Right ventricle myocardium inferior (tissue), 1 donor: Measurements from ENCODE around the gene DUOXA1. TPM values are rescaled to one million over a fixed set of nuclear protein-coding genes. Genes with fewer than 3 reads are reported as not detected.
A peak's percentile ranks its signal among the peaks of the same experiment; 100 is the strongest.
"Not testable (repeated sequence)": the region's sequence is repeated elsewhere in the genome, so short reads cannot be mapped to it uniquely, and the experiment has no call there.

Experiments used
- ATAC-seq: fragments of 200-7000 bp; cut with Tn5 transposase; one replicate; pipeline ENCODE4 v1.9.1; 2020; ENCODE audit warnings: mild to moderate bottlenecking, moderate library complexity
- DNase-seq: peaks from one replicate; pipeline ENCODE4 v3.0.0; 2021; ENCODE audit errors: missing footprints
- intact Hi-C: fragments of 100-400 bp; cut with DNase I; formaldehyde crosslinking; loops from one replicate; pipeline ENCODE4 v1.11.0; 2022
- total RNA-seq: library from RNA; stranded (reverse); fragmentation: NEBNext Ultra II Directional; extraction: Animal tissue kit (Norgen Biotek cat#: 25700); gene quantifications from one replicate; pipeline ENCODE4 v1.2.1, GENCODE V29; 2021
- donor health status: DM: no; HTN: yes; CAD: no; lungs with severe emphysema.

The DUOXA1 gene
- total RNA-seq, 1 donor from 2014 or later = 0.68 TPM

DNA sequence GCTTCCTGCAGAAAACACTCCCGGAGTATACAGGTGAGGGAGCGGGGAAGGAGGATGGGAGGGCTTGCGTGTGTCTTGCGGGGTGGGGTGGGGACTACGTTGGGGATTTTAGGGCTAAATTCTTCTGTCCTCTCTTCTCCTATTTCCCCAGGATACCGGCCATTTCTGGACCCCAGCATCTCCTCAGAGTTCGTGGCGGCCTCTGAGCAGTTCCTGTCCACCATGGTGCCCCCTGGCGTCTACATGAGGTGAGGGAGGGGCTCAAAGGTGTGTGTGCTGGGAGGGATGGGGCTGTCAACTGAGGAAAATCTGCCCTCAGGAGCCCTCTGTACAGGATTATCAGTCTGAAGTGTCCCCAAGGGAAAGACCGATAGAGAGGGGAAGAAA lies 6.7 kb upstream of the DUOXA1 start:
- DNase-seq (no peak), ATAC-seq (no peak)
- intact Hi-C loops = no loop called here

DNA sequence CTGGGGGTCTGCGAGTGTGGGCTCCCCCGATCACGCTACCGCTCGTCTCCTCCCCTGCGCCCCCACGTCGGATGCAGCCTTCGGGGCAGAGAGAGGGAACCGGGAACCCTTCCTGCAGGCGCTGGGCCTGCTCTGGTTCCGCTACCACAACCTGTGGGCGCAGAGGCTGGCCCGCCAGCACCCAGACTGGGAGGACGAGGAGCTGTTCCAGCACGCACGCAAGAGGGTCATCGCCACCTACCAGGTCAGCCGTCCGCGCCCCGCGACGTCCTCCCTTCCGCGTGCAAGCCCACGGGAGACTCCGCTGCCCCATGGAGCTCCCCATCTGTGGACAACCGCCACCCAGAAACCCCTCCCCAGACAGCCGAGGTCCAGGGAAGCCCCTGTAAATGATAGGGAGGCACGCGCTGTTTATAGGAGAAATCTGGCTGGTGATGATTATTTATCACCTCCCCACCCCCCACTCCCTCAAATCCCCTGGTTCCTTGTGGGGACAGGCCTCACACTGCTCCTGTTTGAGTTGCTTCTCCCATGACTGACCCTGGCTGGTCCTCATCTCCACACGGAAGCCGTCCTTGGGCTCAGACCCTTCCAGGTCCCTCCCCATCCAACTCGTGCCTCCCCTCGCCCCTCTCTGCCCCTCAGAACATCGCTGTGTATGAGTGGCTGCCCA lies 6.2 kb upstream of the DUOXA1 start:
- intact Hi-C loops, ATAC-seq, DNase-seq: not testable (repeated sequence)

DNA sequence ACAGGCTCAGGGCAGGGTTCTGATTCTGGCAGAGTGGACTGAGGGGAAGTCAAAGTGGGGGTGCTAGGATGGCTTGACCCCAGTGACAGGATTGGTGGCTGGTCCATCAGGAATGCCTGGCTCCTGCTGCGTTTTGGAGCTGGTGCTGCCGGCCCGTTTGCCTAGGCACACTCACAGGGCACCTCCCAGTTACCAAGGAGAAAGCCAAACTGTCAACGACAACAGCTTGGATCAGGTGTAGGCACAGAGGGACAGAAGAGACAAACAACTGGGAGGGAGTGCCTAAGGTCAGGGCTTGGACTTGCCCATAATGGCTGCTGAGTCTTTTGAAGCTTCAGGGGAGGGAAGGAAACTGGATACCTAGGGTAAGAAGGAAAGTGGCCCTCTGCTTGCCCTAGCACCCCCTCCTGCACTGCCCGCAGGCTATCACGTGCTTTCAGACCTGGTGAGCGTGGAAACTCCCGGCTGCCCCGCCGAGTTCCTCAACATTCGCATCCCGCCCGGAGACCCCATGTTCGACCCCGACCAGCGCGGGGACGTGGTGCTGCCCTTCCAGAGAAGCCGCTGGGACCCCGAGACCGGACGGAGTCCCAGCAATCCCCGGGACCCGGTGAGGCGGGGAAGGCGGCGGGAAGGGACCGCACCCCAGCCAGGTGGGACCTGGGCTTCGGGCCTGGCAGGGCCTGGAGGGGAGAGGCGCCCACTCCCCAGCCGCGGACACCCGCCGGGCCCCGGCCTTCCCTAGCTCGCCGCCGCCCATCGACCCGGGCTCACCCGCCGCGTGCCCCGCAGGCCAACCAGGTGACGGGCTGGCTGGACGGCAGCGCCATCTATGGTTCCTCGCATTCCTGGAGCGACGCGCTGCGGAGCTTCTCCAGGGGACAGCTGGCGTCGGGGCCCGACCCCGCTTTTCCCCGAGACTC lies 5.3 kb upstream of the DUOXA1 start:
- intact Hi-C loops = no loop called here
- ATAC-seq (peak; percentile 47), DNase-seq (no peak)

DNA sequence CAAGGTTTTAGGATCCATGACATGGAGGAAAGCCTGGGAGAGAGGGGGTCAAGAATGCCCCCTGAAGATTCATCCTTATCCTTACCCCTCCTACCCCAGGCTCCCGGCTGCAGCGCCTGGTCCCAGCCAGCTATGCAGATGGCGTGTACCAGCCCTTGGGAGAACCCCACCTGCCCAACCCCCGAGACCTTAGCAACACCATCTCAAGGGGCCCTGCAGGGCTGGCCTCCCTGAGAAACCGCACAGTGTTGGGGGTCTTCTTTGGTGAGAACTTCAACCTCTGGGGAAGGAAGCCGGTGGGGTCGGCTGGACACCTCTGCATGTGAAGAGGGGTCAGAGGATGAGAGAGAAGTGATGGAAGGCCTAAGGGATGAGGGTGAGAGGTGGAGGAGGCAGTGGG lies 4.4 kb upstream of the DUOXA1 start:
- DNase-seq (no peak), ATAC-seq (no peak)
- intact Hi-C loops = no loop called here

DNA sequence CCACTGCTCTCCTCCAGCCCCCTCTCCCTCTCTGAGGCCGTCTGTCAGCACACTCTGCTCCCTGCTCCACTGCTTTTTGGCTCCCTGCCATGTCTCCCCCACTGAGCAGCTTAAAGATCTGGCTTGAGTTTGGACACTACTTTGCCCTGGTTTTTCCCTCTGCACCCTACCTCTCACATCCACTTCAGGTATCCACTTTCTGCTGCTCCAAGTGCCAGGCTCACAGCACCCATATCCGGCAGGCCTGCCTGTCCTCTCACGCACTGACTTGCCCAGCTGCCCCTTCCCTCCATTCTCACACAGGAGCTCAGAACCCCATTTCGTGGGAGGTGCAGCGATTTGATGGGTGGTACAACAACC lies 3.9 kb upstream of the DUOXA1 start:
- ATAC-seq (no peak), DNase-seq (no peak)
- intact Hi-C loops = no loop called here

DNA sequence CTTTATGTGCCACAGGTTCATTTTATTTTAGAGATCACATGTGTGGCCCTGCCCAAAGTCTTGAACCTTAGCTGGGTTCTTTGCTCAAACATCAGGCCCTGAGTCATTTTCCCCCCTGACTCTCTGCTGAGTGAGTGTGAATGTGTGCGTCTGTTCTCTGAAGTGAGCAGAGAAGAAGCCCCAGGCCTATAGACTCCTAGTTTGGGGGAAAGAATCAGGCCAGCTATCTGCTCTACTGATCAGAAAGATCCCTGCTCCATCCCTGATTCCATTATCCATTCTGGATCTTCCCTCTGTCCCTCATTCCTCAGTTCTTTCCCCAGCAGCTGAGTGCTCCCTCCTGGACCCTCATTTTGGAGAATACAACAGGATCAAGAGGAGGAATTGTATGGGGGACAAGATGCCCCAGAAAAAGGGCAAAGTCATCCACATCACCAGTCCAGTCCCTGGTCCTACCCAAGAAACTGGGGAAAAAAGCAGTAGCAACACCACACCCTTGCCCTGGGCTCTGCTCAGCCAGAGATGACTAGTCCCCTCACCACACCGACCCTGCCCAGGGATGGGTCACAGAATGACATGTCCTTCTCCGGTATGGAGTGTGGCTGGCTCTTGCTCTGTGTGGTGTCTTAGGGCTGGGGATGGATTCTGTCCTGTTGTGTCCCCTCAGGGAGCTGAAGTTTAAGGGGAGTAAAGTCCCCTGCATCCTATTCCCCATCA lies 3.3 kb upstream of the DUOXA1 start:
- intact Hi-C loops = no loop called here
- ATAC-seq (no peak), DNase-seq (no peak)

DNA sequence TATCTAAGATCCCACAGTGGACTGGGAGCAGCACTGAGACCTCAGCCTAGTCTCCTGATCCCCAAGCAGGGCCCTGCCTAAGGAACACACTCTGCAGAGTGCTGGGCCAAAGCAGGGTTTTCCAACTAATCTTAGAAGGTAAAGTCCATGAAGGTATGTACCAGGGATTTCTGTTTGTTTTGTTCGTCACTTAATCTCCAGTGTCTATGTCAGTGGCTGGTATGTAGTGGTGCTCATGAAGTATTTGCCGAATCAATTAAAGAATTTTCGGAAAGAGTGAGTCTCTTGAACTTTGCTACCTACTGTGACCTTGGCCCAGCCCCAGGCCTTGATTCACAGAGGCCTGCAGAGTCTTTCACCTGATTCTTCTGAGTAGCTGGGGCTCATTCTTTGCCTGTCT lies 1.8 kb upstream of the DUOXA1 start:
- intact Hi-C loops = no loop called here
- DNase-seq (no peak), ATAC-seq (no peak)

DNA sequence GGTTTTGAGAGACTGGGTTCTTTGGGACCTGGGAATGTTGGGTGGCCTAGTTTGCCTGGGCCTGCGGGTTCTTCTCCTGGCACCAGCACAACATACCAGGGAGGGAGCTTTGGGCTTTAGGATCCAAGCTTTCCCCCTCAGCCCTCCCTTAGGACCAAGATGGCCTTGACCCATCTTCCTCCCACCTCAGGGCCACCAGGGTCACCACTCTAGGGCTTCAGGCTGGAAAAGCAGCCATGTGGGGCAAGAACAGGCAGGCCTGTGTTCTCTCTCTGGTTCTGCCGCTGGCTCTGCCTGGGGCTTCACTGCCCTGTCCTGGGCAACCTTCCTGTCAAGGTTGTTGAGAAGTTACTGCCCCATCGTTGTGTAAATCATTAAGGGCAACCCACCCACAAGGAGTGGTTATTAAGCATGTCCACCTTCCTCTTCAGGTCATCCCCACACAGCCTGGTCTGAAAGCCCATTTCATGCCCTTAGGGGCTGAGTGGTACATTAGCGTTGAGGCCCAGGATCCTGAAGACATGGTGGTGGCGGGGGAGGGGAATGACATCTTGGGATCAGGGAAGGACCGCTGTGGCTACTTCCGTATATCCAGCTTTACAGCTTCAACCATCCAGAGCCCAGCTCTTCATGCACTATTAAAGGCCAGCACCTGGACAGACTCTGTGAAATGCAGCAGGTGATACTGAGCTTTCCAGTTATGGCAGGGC lies 767 bp upstream of the DUOXA1 start:
- DNase-seq = no peak
- ATAC-seq = no peak
- intact Hi-C loops = no loop called here

DNA sequence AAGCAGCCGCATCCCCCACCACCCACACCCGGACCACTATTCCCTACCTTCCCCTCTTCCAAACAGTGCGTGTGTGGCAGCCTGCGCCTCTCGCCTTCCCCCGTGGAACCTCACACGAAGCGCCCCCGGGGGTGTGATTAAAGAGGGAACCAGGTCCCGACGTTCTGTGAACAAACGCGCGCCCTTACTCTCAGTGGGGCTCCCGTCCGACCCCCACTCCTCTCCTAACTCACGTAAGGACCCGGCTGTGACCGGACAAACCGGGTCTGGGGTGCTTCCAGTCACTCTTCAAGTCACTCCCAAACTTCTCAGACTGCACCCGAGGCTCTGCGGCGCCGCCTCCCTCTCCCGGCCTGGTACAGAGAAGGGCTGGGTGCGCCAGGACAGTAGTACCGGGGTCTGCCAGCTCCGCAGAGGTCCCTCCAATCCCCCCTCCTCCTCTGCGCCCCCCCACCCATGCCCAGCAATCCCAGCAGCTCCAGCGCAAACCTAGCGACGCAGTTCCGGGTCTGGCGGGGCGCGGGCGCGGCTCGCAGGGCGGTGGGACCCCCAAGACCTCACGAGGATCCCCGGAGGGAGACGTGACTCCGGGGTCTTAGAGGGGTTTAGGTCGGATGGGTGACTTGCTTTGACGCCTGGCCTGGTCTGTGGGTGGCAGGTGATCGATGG lies 574 bp downstream of the DUOXA1 start:
- DNase-seq = no peak
- peak; percentile 29 for ATAC-seq
- intact Hi-C loops = no loop called here

DNA sequence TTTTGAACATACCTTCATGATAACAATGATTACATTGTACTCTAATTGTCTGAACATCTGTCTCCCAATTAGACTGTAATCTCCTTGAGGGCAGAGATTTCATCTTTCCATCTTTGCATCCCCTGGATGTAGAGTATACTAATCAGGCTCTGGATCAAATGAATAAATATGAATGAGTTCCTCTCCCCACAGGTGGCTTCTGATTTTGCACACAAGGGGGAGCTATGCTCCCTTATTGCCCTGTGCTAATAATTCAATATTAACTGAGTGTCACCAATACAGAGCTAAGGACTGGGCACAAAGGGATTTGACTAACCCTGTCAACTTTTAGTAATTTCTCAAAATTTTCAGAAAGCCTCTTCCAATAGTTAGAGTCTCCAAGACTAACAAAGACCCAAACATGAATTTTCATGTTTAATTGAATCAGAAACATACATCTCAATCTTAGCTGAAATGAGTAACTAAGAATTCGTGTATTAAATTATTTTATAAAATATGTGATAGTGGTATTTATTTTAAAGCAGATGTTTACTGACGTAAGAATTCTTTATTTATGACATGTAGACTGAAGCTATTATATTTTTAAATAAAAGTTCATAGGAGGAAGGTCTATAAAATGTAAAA lies 3.0 kb downstream of the DUOXA1 start:
- ATAC-seq = no peak
- intact Hi-C loops = no loop called here
- DNase-seq = no peak

DNA sequence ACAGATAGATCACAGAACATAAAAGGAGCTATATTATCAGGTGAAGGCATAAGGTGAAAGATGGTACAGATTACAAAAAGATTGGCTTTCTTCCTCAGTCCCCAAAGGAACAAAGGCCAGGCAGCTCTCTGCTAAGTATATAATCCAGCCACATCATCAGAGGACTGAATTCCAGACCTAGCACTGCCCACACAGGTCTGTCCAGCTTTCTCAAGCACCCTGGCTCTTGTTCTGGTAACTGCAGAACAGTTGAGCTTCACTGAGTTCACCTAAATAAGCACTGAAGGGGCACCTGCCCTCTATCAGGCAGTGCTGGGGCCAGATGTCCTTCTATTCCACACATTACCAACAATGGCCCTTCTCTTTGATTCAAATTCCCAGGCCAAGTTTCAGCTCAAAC lies 6.3 kb downstream of the DUOXA1 start:
- no peak for ATAC-seq
- no peak for DNase-seq
- intact Hi-C loops = no loop called here

DNA sequence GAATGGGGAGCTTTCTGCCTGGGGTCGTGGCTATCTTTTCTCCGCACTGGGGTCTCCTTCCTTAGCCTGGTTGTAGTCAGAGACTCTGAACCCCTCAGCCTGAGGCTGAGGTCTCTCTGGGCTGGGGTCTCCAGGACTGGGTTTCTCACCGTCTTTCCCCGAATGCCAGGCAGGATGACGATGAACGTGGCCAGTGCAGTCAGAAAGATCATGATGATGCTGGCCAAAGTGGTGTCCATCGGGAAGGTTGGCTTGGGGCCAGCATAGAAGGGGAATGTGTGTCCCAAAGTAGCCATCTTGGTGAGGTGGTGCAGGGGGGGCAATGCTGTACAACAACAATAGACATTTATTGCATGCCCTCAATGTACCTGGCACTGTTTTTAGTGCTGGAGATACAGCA lies 7.0 kb downstream of the DUOXA1 start:
- DNase-seq (no peak), ATAC-seq (no peak)
- intact Hi-C loops = no loop called here

DNA sequence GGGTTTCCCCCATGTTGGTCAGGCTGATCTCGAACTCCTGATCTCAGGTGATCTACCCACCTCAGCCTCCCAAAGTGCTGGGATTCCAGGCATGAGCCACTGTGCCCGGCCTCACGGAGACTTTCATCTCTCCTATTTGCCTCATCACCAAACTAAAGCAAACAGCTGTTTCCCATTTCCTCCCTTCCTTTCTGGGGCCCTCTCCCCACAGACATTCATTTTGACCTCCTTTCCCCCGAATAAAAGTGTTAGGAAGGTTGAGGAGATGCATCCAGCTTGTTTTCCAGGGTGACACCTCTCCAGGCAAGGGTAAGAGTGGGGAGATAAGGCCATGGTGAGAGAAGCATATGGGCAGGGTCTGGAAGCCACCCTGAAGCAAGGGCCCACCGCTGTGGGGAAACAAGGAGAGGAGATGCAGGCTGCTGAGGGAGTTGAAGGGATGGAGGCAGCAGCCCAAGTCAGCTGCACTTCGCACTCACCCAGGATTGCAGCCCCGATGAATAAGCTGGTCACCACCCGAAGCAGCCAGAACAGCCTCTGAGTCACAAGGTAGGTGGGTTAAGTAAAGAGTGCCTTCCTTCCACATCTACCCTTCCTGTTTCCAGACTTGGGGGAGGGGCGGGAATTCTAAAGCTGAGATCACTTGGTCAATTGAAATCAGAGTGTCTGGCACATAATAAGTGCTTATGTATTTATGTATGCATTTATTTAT lies 7.8 kb downstream of the DUOXA1 start:
- ATAC-seq (no peak), DNase-seq (no peak)
- intact Hi-C loops = no loop called here

DNA sequence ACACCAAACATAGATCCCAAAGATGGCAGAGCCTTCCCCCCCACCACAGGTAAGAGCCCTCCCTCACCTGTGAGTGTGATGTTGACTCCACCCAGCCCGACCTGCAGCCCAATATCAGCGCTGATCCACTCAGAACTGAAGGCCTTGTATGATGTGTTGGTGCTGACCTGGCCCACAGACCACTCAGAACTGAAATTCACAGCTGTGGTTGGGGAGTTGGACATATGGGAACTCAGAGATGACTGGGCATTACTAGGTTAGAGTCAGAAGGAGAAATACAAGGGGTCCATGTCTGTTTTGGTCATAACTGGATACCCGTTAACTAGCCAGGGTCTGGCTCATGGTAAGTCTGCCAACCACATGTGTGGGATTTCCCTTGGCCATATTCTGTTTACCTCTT lies 8.7 kb downstream of the DUOXA1 start:
- ATAC-seq (no peak), DNase-seq (no peak)
- intact Hi-C loops = no loop called here

DNA sequence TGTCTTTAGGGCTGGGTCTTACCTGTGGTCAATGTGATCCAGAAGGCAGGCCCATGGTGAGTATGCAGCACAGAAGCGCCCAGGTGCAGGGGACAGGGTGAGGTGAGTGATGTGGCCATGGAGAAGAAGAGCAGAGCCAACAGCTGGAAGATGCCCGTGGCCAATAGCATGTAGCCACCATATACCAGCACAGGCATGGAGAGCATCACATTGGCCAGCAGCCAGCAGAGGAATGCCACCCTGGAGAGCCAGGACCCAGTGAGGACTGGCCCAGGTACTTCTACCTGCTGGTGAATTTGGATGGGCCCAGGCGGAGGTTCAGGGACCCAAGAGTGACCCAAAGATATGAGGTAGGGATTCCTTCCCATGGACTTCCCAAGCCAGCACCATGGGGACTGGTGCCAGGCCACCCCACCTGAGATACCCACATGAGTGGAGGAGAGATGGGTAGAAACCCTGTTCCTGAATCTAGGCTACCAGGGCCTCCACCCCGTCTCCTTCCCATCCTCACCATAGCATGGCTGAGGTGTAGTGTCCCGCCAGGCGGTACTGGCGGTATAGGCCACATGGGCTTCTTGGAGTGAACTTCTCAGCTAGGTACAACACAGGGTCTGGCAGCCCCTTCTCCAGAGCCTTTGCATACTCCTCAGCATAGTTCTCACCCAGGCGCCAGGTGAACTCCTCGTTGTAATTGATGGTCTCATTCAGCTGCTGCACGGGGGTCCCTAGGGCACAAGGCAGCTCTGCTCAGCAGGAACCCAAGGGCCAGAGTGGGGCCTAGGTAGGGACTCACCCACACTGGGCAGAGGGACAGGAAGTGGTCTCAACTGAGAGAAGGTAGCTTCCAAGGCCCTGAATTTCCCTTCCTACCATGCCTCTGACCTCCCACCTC lies 9.4 kb downstream of the DUOXA1 start:
- DNase-seq (no peak), ATAC-seq (no peak)
- intact Hi-C loops = no loop called here

DNA sequence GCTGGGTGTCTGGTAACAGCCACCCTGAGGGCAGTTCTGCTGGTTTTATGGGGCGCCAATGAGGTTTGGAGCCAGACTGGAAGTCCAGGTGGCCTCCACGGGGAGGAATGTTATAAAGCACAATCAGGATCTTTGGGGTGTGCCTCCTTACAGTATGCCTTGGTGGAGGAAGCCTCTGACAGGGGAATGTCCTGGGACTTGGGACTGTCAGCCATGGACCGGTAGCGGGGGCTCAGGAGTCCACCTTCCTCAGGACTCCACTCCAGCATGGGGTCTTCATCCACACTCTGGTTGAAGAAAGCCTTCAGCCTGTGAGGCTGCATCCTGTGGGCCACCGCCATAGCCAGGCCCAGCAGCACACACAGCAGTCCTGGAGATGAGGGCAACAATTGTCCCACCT lies 10.7 kb downstream of the DUOXA1 start:
- DNase-seq (no peak), ATAC-seq (no peak)
- intact Hi-C loops = loop anchor here (10.0 kb wide), 1 partner anchor 144 kb away; no protein-coding TSS in a partner anchor
